HepG2 (cell line): ENCODE data around the gene ZBTB21. TPM values are rescaled to one million over a fixed set of nuclear protein-coding genes. Genes with fewer than 3 reads are reported as not detected.
A peak's percentile ranks its signal among the peaks of the same experiment; 100 is the strongest.

Experiments
- ATF4 ChIP-seq, 2 experiments: fragments of 450-650 bp in 1 of 2; sonication (generic) in 1 of 2; formaldehyde crosslinking; IDR thresholded peaks; 2 replicates each; pipeline versions ENCODE4 v1.5.0 to v1.8.0; 2020 to 2022; ENCODE audit warnings: mild to moderate bottlenecking in 1 of 2, missing genetic modification reagents in 1 of 2
- EEA1 ChIP-seq: sonication (generic); formaldehyde crosslinking; IDR thresholded peaks from 2 replicates; pipeline ENCODE4 v1.5.1; 2020; ENCODE audit warnings: mild to moderate bottlenecking, missing genetic modification reagents, borderline replicate concordance
- GTF3A ChIP-seq: sonication (generic); formaldehyde crosslinking; conservative IDR thresholded peaks from 2 replicates; pipeline ENCODE4 v1.4.0; 2020; ENCODE audit warnings: mild to moderate bottlenecking, missing genetic modification reagents
- KDM3A ChIP-seq: IDR thresholded peaks from 2 replicates; pipeline ENCODE4 v1.6.1; 2018; ENCODE audit warnings: low read depth, missing compliant biosample characterization
- PATZ1 ChIP-seq: sonication (generic); formaldehyde crosslinking; IDR thresholded peaks from 2 replicates; pipeline ENCODE4 v1.4.0; 2020; ENCODE audit warnings: missing genetic modification reagents
- PAXIP1 ChIP-seq: sonication (generic); formaldehyde crosslinking; conservative IDR thresholded peaks from 2 replicates; pipeline ENCODE4 v1.4.0; 2020; ENCODE audit warnings: mild to moderate bottlenecking, missing genetic modification reagents, moderate library complexity
- POLR2AphosphoS2 ChIP-seq: IDR thresholded peaks from 2 replicates; pipeline ENCODE4 v1.6.1; 2011; ENCODE audit warnings: low read depth, low read length, improper control_type of control experiment
- SMARCE1 ChIP-seq: fragments of 450-650 bp; IDR thresholded peaks from 2 replicates; pipeline ENCODE4 v1.6.1; 2017; ENCODE audit warnings: borderline replicate concordance
- ZBED4 ChIP-seq: sonication (generic); formaldehyde crosslinking; IDR thresholded peaks from 2 replicates; pipeline ENCODE4 v1.4.0; 2020; ENCODE audit warnings: missing genetic modification reagents, borderline replicate concordance
- ZBTB3 ChIP-seq: sonication (generic); formaldehyde crosslinking; IDR thresholded peaks from 2 replicates; pipeline ENCODE4 v1.4.0; 2020; ENCODE audit warnings: low read depth, mild to moderate bottlenecking, moderate library complexity, missing genetic modification reagents, borderline replicate concordance
- ZFP1 ChIP-seq: IDR thresholded peaks from 2 replicates; pipeline ENCODE4 v1.6.1; 2016
- ZHX1 ChIP-seq: sonication (generic); formaldehyde crosslinking; IDR thresholded peaks from 2 replicates; pipeline ENCODE4 v1.8.1; 2022; ENCODE audit warnings: low read depth, mild to moderate bottlenecking, missing genetic modification reagents
- ZMYM2 ChIP-seq: sonication (generic); formaldehyde crosslinking; IDR thresholded peaks from 2 replicates; pipeline ENCODE4 v1.8.0; 2022; ENCODE audit warnings: mild to moderate bottlenecking, missing genetic modification reagents
- ZSCAN25 ChIP-seq: sonication (generic); formaldehyde crosslinking; IDR thresholded peaks from 2 replicates; pipeline ENCODE4 v1.8.0; 2022; ENCODE audit warnings: mild to moderate bottlenecking, missing genetic modification reagents
- polyA plus RNA-seq, 8 experiments: library from polyadenylated mRNA; depleted of rRNA in 3 of 8; stranded (reverse) in 7 of 8; unstranded in 1 of 8; fragments of >200 nt; fragmentation: Illumina TruSeq in 4 of 8; extraction: Trizol in 4 of 8; gene quantifications; 2 replicates each; pipeline versions ENCODE4 v1.2.1 to v1.2.3, GENCODE V29; 2011 to 2016; ENCODE audit warnings: low read depth in 4 of 8, missing spikeins in 1 of 8, mixed read lengths in 1 of 8; ENCODE audit not compliant: insufficient read depth in 1 of 8
- total RNA-seq, 5 experiments: library from RNA; depleted of rRNA; stranded (reverse); fragments of >200 nt; fragmentation: Illumina TruSeq; extraction: Trizol; gene quantifications; 2 replicates each; pipeline ENCODE4 v1.2.3, GENCODE V29; 2016; ENCODE audit warnings: low read depth in 1 of 5

The ZBTB21 gene
- total and polyA plus RNA-seq, 2 of the 13 experiments (the other 11 are each of a cell fraction or from before 2014, with no cell fraction given): 4.5 to 6.1 TPM

- TF ChIP-seq SMARCE1 (no peak), PAXIP1 (CRISPR knock-in tag) (peak; percentile 82), ZSCAN25 (no peak), EEA1 (CRISPR knock-in tag) (no peak), PATZ1 (CRISPR knock-in tag) (peak; percentile 72), ZBTB3 (no peak), ZBED4 (CRISPR knock-in tag) (no peak), POLR2AphosphoS2 (no peak), KDM3A (CRISPR knock-in tag) (no peak), ZMYM2 (CRISPR knock-in tag) (0 out of 2 replicates have a peak, but pooled peaks have one; percentile 41), ATF4 (CRISPR knock-in tag; IDR thresholded peaks at IDR 0.05) (no peak), ZHX1 (CRISPR knock-in tag) (no peak), GTF3A (CRISPR knock-in tag) (no peak), ZFP1 (CRISPR knock-in tag) (no peak)
Observed at GRCh38 chr21:42037943-42038342, 27.8 kb upstream of the ZBTB21 start (continued).
